Peyer's patch (tissue), 4 donors: ENCODE data around the gene DARS1. TPM values are rescaled to one million over a fixed set of nuclear protein-coding genes. Genes with fewer than 3 reads are reported as not detected.

Experiments
- DNase-seq, 3 donors: peaks; one replicate each; pipeline ENCODE4 v3.0.0-alpha.2; 2017 to 2019
- H3K27ac ChIP-seq, 4 donors: fragments of 200-600 bp; sonication (generic); one replicate each; pipeline ENCODE4 v1.5.1; 2016 to 2019
- H3K27me3 ChIP-seq, 2 donors: fragments of 200-600 bp; sonication (generic); one replicate each; pipeline ENCODE4 v1.5.1; 2019
- H3K36me3 ChIP-seq, 3 donors: fragments of 200-600 bp; sonication (generic); one replicate each; pipeline ENCODE4 v1.5.1; 2016 to 2019
- H3K4me1 ChIP-seq, 4 donors: fragments of 200-600 bp; sonication (generic); one replicate each; pipeline ENCODE4 v1.5.1; 2016 to 2019
- H3K4me3 ChIP-seq, 4 donors: fragments of 200-600 bp; sonication (generic); 1 replicate in 3 of 4; 2 replicates in 1 of 4; pipeline ENCODE4 v1.5.1; 2016 to 2019; ENCODE audit warnings: mild to moderate bottlenecking in 1 of 4
- H3K9me3 ChIP-seq, 4 donors: fragments of 200-600 bp; sonication (generic); one replicate each; pipeline ENCODE4 v1.5.1; 2016 to 2019; ENCODE audit warnings: mild to moderate bottlenecking in 1 of 4
- CTCF ChIP-seq, 6 experiments: fragments of 450-650 bp in 4 of 6; fragments of 200-600 bp in 2 of 6; sonication (generic) in 1 of 6; IDR thresholded peaks; one replicate each; pipeline ENCODE4 v1.5.1; 2017 to 2019; ENCODE audit warnings: antibody characterized with exemption in 6 of 6, mild to moderate bottlenecking in 3 of 6, moderate library complexity in 1 of 6
- POLR2A ChIP-seq, 2 donors: fragments of 450-650 bp; IDR thresholded peaks; one replicate each; pipeline ENCODE4 v1.5.1; 2017; ENCODE audit warnings: antibody characterized with exemption in 2 of 2, mild to moderate bottlenecking in 2 of 2, moderate library complexity in 2 of 2
- total RNA-seq, 4 donors: library from RNA; depleted of rRNA; stranded (reverse); fragments of >200 nt; gene quantifications; one replicate each; pipeline ENCODE4 v1.1.0, GENCODE V29; 2016

The DARS1 gene
- total RNA-seq, 4 donors from 2014 or later = 27.5 to 75.9 (median 30.6) TPM

- H3K4me3 ChIP-seq = no peak overlapping the region
- H3K36me3 ChIP-seq = no peaks in the 10 kb centered on the region
- H3K27me3 ChIP-seq = no peaks in the 10 kb centered on the region
- H3K9me3 ChIP-seq = no peaks in the 10 kb centered on the region
- no peak for DNase-seq
- H3K27ac ChIP-seq = no peak overlapping the region
- H3K4me1 ChIP-seq = no peaks in the 10 kb centered on the region
- TF ChIP-seq CTCF (IDR thresholded peaks at IDR 0.05) = no peak
- TF ChIP-seq POLR2A (IDR thresholded peaks at IDR 0.05) = no peak
These were observed 45.0 kb upstream of the DARS1 start for GRCh38 chr2:136030406-136030805.

- Histone ChIP-seq H3K4me3 (no peak overlapping the region), H3K36me3 (no peaks in the 10 kb centered on the region), H3K27ac (no peak overlapping the region), H3K4me1 (no peaks in the 10 kb centered on the region), H3K27me3 (no peaks in the 10 kb centered on the region), H3K9me3 (no peaks in the 10 kb centered on the region)
- DNase-seq = no peak
- no peak for TF ChIP-seq CTCF (IDR thresholded peaks at IDR 0.05)
- no peak for TF ChIP-seq POLR2A (IDR thresholded peaks at IDR 0.05)
These were observed 43.7 kb upstream of the DARS1 start for GRCh38 chr2:136029149-136029548.

- TF ChIP-seq POLR2A (IDR thresholded peaks at IDR 0.05) (no peak), CTCF (IDR thresholded peaks at IDR 0.05) (no peak)
- Histone ChIP-seq H3K4me1 (no peaks in the 10 kb centered on the region), H3K36me3 (no peaks in the 10 kb centered on the region), H3K27me3 (no peaks in the 10 kb centered on the region), H3K27ac (no peak overlapping the region), H3K4me3 (no peak overlapping the region), H3K9me3 (no peaks in the 10 kb centered on the region)
- no peak for DNase-seq
These were observed 42.6 kb upstream of the DARS1 start for GRCh38 chr2:136028001-136028400.

- no peak for DNase-seq
- no peak overlapping the region for H3K27ac ChIP-seq
- H3K4me1 ChIP-seq = no peaks in the 10 kb centered on the region
- H3K9me3 ChIP-seq = no peaks in the 10 kb centered on the region
- no peaks in the 10 kb centered on the region for H3K27me3 ChIP-seq
- H3K36me3 ChIP-seq = no peaks in the 10 kb centered on the region
- TF ChIP-seq CTCF (IDR thresholded peaks at IDR 0.05) (no peak), POLR2A (IDR thresholded peaks at IDR 0.05) (no peak)
- no peak overlapping the region for H3K4me3 ChIP-seq
These were observed 41.7 kb upstream of the DARS1 start for GRCh38 chr2:136027112-136027511.

GRCh38 chr2:136025057-136025973 lies 39.9 kb upstream of the DARS1 start:
- Histone ChIP-seq H3K27ac (no peak overlapping the region), H3K4me3 (no peak overlapping the region), H3K36me3 (no peaks in the 10 kb centered on the region), H3K4me1 (no peaks in the 10 kb centered on the region), H3K9me3 (no peaks in the 10 kb centered on the region), H3K27me3 (no peaks in the 10 kb centered on the region)
- peak; percentile 34 to 76 (median 73) for DNase-seq
- TF ChIP-seq CTCF (IDR thresholded peaks at IDR 0.05) (no peak), POLR2A (IDR thresholded peaks at IDR 0.05) (no peak)
